GM12801 (cell line): ENCODE data around the gene DLG2.

Experiments used
- CTCF ChIP-seq: IDR thresholded peaks from one replicate; pipeline ENCODE4 v1.5.1; 2011; ENCODE audit warnings: control low read depth; ENCODE audit not compliant: insufficient read length; ENCODE audit errors: extremely low read depth

DLG2 gene

GRCh38 chr11:83528877-83529276 lies 2098.3 kb downstream of the DLG2 start:
- TF ChIP-seq CTCF, result no peak

- no peak for TF ChIP-seq CTCF
These were observed 2098.9 kb downstream of the DLG2 start for GRCh38 chr11:83528225-83528624.

GRCh38 chr11:83523676-83524075 lies 2103.5 kb downstream of the DLG2 start:
- TF ChIP-seq CTCF, result no peak

- no peak for TF ChIP-seq CTCF
These were observed 2104.2 kb downstream of the DLG2 start for GRCh38 chr11:83522911-83523310.

- TF ChIP-seq CTCF, result no peak
These were observed 2105.2 kb downstream of the DLG2 start for GRCh38 chr11:83521647-83522596.

- no peak for TF ChIP-seq CTCF
These were observed 2106.3 kb downstream of the DLG2 start for GRCh38 chr11:83520849-83521248.

- TF ChIP-seq CTCF, result no peak
These were observed 2115.5 kb downstream of the DLG2 start for GRCh38 chr11:83511646-83512045.
